Endothelial cell of umbilical vein (primary cell): Measurements from ENCODE around the gene SCN2B. TPM values are rescaled to one million over a fixed set of nuclear protein-coding genes. Genes with fewer than 3 reads are reported as not detected.
"Not testable (repeated sequence)": the region's sequence is repeated elsewhere in the genome, so short reads cannot be mapped to it uniquely, and the experiment has no call there.

ENCODE experiments used
- BruUV-seq: library from RNA; stranded (reverse); fragments of 400-500 nt; replicated peaks from 2 replicates; lab custom pipeline; 2021; lab: Mats Ljungman, UMichigan
- CTCF ChIA-PET: fragments of 300-600, 350-600 bp; sonication (Branson Sonifier 250); formaldehyde crosslinking; loops from one replicate; lab custom pipeline; 2021; ENCODE audit warnings: antibody characterized with exemption, inconsistent platforms; lab: Charles Lee
- POLR2A ChIA-PET: fragments of 300-600, 350-600 bp; sonication (Branson Sonifier 250); formaldehyde crosslinking; loops from one replicate; lab custom pipeline; 2021; ENCODE audit warnings: antibody characterized with exemption, inconsistent platforms; lab: Charles Lee
- DNase-seq: peaks from one replicate; pipeline ENCODE4 v3.0.0-alpha.2; 2011; ENCODE audit warnings: low read depth, low spot score
- FAIRE-seq: peaks from 2 replicates; lab custom pipeline; 2011; peaks lifted over from hg19 to GRCh38; lab: Jason Lieb, UNC
- H2AFZ ChIP-seq: 2 replicates; pipeline ENCODE4 v1.6.0; 2012; ENCODE audit warnings: low read depth, low read length, control low read depth, inconsistent platforms
- H3K27ac ChIP-seq: 2 replicates; pipeline ENCODE4 v1.5.1; 2011; ENCODE audit warnings: low read depth, mild to moderate bottlenecking, control low read depth, low read length, moderate library complexity; ENCODE audit not compliant: insufficient read depth
- H3K27me3 ChIP-seq, 2 experiments: 2 replicates each; pipeline versions ENCODE4 v1.6.0 to v1.6.1; 2011; ENCODE audit warnings: low read length in 2 of 2, mixed read lengths in 1 of 2; ENCODE audit not compliant: control insufficient read depth in 2 of 2, insufficient read depth in 2 of 2
- H3K36me3 ChIP-seq, 2 experiments: 2 replicates in 1 of 2; 3 replicates in 1 of 2; pipeline ENCODE4 v1.5.1; 2011; ENCODE audit warnings: low read length in 2 of 2, mild to moderate bottlenecking in 1 of 2, moderate library complexity in 1 of 2; ENCODE audit not compliant: control insufficient read depth in 2 of 2, insufficient read depth in 2 of 2; ENCODE audit errors: extremely low read depth in 1 of 2
- H3K4me1 ChIP-seq: 3 replicates; pipeline ENCODE4 v1.5.1; 2011; ENCODE audit warnings: mild to moderate bottlenecking, low read length; ENCODE audit not compliant: control insufficient read depth, insufficient read depth; ENCODE audit errors: extremely low read depth
- H3K4me2 ChIP-seq: 2 replicates; pipeline ENCODE4 v1.6.1; 2011; ENCODE audit warnings: low read length, control low read depth, mixed read lengths; ENCODE audit not compliant: insufficient read depth
- H3K4me3 ChIP-seq, 3 experiments: fragments of 200-600 bp in 1 of 3; sonication (generic), shearing (Covaris generic) in 1 of 3; replicated peaks in 1 of 3; 2 replicates each; pipeline ENCODE4 v1.5.1; 2011 to 2016; ENCODE audit warnings: control low read depth in 3 of 3, low read length in 3 of 3, mild to moderate bottlenecking in 2 of 3, inconsistent platforms in 1 of 3, low read depth in 1 of 3, moderate library complexity in 1 of 3; ENCODE audit not compliant: insufficient read depth in 1 of 3
- H3K79me2 ChIP-seq: 2 replicates; pipeline ENCODE4 v1.6.0; 2012; ENCODE audit warnings: low read length, inconsistent platforms; ENCODE audit not compliant: control insufficient read depth, insufficient read depth
- H3K9ac ChIP-seq: replicated peaks from 2 replicates; pipeline ENCODE3; 2011; ENCODE audit warnings: low read length, control low read depth; ENCODE audit not compliant: insufficient read depth; ENCODE audit errors: extremely low read depth
- H3K9me1 ChIP-seq: replicated peaks from 3 replicates; pipeline ENCODE4 v1.6.0; 2011; ENCODE audit warnings: mild to moderate bottlenecking, low read length; ENCODE audit not compliant: control insufficient read depth, insufficient read depth; ENCODE audit errors: extremely low read depth
- H3K9me3 ChIP-seq: replicated peaks from 2 replicates; pipeline ENCODE4 v1.5.1; 2012; ENCODE audit warnings: low read length, inconsistent platforms; ENCODE audit not compliant: control insufficient read depth, insufficient read depth
- H4K20me1 ChIP-seq: replicated peaks from 2 replicates; pipeline ENCODE3; 2011; ENCODE audit warnings: mild to moderate bottlenecking, low read length; ENCODE audit not compliant: control insufficient read depth, insufficient read depth; ENCODE audit errors: extremely low read depth
- EZH2 ChIP-seq: IDR thresholded peaks from 2 replicates; pipeline ENCODE4 v1.6.1; 2012; ENCODE audit warnings: borderline replicate concordance, low read depth, mild to moderate bottlenecking, moderate library complexity, low read length, inconsistent platforms; ENCODE audit not compliant: severe bottlenecking
- FOS ChIP-seq: IDR thresholded peaks from 2 replicates; pipeline ENCODE4 v1.6.1; 2011; ENCODE audit warnings: mild to moderate bottlenecking, low read length, moderate library complexity, borderline replicate concordance; ENCODE audit not compliant: insufficient read depth
- GATA2 ChIP-seq: IDR thresholded peaks from 2 replicates; pipeline ENCODE4 v1.7.0; 2011; ENCODE audit warnings: low read depth, mild to moderate bottlenecking, moderate library complexity, mixed read lengths, low read length; ENCODE audit not compliant: insufficient read length, insufficient read depth
- JUN ChIP-seq: IDR thresholded peaks from 2 replicates; pipeline ENCODE4 v1.6.1; 2011; ENCODE audit warnings: borderline replicate concordance, low read depth; ENCODE audit not compliant: insufficient read length, insufficient read depth
- MYC ChIP-seq: IDR thresholded peaks from one replicate; pipeline ENCODE4 v1.6.1; 2011; ENCODE audit warnings: mild to moderate bottlenecking, low read depth, low read length
- POLR2A ChIP-seq: IDR thresholded peaks from 2 replicates; pipeline ENCODE4 v1.6.1; 2012; ENCODE audit warnings: low read depth, mild to moderate bottlenecking, control low read depth, low read length
- POLR2AphosphoS5 ChIP-seq: IDR thresholded peaks from 2 replicates; pipeline ENCODE4 v1.6.1; 2012; ENCODE audit warnings: low read depth, mild to moderate bottlenecking, control low read depth, low read length, moderate library complexity; ENCODE audit not compliant: insufficient read depth
- dilution Hi-C: fragments of 300-500 bp; cut with MboI; formaldehyde crosslinking; loops from one replicate; pipeline ENCODE4 v1.15.0; 2019; ENCODE audit warnings: low sequenced_read_pairs; ENCODE audit not compliant: extremely low pct_ligation_motif_present
- intact Hi-C: fragments of 100-400 bp; cut with micrococcal nuclease; formaldehyde crosslinking; loops from one replicate; pipeline ENCODE4 v1.10.0; 2022
- polyA plus RNA-seq, 4 experiments: library from polyadenylated mRNA; depleted of rRNA in 3 of 4; stranded (reverse) in 3 of 4; unstranded in 1 of 4; fragments of >200 nt; gene quantifications; 2 replicates each; pipeline versions ENCODE4 v1.2.1 to v1.2.3, GENCODE V29; 2011 to 2012; ENCODE audit warnings: missing spikeins in 1 of 4
- total RNA-seq: library from RNA; stranded (reverse); gene quantifications from 2 replicates; pipeline ENCODE4 v1.2.3, GENCODE V29; 2021
- TF ChIP-seq, protein P1 (sequence below): IDR thresholded peaks from 2 replicates; pipeline ENCODE4 v1.6.1; 2011; ENCODE audit not compliant: insufficient read depth, insufficient read length
- TF ChIP-seq, protein P2 (sequence below), 2 donors: IDR thresholded peaks; 1 replicate in 1 of 2; 2 replicates in 1 of 2; pipeline ENCODE4 v1.5.1; 2011; ENCODE audit warnings: low read length in 2 of 2, mild to moderate bottlenecking in 2 of 2, moderate library complexity in 2 of 2, control low read depth in 1 of 2, inconsistent platforms in 1 of 2, low read depth in 1 of 2; ENCODE audit not compliant: insufficient read depth in 1 of 2; ENCODE audit errors: extremely low read depth in 1 of 2

SCN2B gene
- total and polyA plus RNA-seq, 2 donors (not counting 3 experiments of a cell fraction or from before 2014, with no cell fraction given), result not detected

DNA sequence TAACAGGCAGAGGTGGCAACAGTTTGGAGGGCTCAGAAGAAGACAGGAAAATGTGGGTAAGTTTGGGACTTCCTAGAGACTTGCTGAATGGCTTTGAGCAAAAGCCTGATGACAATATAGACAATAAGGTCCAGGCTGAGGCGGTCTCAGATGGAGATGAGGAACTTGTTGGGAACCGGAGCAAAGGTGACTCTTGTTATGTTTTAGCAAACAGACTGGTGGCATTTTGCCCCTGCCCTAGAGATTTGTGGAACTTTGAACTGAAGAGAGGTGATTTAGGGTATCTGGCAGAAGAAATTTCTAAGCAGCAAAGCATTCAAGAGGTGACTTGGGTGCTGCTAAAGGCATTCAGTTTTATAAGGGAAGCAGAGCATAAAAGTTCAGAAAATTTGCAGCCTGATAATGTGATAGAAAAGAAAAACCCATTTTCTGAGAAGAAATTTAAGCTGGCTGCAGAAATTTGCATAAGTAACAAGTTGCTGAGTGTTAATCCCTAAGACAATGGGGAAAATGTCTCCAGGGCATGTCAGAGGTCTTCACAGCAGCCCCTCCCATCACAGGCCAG lies 14.6 kb upstream of the SCN2B start:
- H3K27me3 ChIP-seq, result peaks cover 11% of the 10 kb centered on the region in 2 experiments
- dilution Hi-C loops, H3K79me2 ChIP-seq, FAIRE-seq, POLR2A ChIA-PET, H4K20me1 ChIP-seq, H3K27ac ChIP-seq, H3K9me1 ChIP-seq, intact Hi-C loops, H2AFZ ChIP-seq, DNase-seq, BruUV-seq, H3K9me3 ChIP-seq, CTCF ChIA-PET, H3K36me3 ChIP-seq, H3K4me3 ChIP-seq, H3K4me1 ChIP-seq, H3K4me2 ChIP-seq, H3K9ac ChIP-seq: not testable (repeated sequence)

DNA sequence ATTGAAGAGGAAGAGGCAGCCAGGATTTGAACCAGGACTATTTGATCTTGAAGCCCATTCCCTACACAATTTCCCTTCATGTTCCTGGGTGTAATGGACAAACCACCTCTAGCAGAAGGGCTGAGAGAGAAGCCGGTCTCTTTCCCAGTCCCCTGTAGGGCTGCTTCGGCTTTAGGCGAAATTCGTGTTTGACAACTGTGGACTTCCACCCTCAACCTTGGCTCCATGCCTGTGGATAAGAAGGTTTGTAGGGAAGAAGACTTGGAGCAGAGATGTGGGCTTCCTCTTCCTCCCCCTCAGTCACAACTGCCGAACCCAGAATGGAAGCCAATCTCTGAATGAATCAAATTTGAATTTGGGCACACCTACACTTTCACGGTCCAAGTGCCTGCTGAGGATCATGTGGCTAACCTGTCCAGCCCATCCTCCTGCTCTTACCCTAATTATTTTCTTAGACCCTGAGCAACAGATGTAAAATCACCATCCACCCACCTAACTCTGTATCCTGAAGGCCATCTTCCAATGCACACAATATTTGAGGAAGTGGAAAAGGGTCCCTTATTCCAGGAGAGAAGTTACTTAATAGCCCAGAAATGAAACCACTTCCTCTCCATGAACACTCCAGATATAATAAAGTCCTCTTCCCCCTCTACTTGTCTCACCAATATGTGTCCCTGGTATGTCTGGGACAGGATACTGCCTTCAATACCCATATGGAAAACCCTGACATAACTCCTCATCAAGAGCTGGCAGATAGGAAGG lies 10.1 kb upstream of the SCN2B start:
- Histone ChIP-seq H4K20me1 (no peaks in the 10 kb centered on the region), H3K9ac (no peak overlapping the region), H3K4me3 (no peak overlapping the region), H3K4me1 (no peaks in the 10 kb centered on the region), H3K79me2 (no peaks in the 10 kb centered on the region), H3K9me1 (no peaks in the 10 kb centered on the region), H3K27ac (no peak overlapping the region), H3K4me2 (no peak overlapping the region), H3K27me3 (peaks cover 6 to 16% of the 10 kb centered on the region in 2 experiments), H2AFZ (no peak overlapping the region), H3K9me3 (no peaks in the 10 kb centered on the region), H3K36me3 (no peaks in the 10 kb centered on the region)
- no peak for TF ChIP-seq POLR2A
- TF ChIP-seq, protein P1, sequence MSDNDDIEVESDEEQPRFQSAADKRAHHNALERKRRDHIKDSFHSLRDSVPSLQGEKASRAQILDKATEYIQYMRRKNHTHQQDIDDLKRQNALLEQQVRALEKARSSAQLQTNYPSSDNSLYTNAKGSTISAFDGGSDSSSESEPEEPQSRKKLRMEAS, result no peak
- TF ChIP-seq JUN, result no peak
- no peak for TF ChIP-seq FOS
- no peak for TF ChIP-seq EZH2
- TF ChIP-seq, protein P2, sequence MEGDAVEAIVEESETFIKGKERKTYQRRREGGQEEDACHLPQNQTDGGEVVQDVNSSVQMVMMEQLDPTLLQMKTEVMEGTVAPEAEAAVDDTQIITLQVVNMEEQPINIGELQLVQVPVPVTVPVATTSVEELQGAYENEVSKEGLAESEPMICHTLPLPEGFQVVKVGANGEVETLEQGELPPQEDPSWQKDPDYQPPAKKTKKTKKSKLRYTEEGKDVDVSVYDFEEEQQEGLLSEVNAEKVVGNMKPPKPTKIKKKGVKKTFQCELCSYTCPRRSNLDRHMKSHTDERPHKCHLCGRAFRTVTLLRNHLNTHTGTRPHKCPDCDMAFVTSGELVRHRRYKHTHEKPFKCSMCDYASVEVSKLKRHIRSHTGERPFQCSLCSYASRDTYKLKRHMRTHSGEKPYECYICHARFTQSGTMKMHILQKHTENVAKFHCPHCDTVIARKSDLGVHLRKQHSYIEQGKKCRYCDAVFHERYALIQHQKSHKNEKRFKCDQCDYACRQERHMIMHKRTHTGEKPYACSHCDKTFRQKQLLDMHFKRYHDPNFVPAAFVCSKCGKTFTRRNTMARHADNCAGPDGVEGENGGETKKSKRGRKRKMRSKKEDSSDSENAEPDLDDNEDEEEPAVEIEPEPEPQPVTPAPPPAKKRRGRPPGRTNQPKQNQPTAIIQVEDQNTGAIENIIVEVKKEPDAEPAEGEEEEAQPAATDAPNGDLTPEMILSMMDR (IDR thresholded peaks at IDR 0.05; ENCODE audit: extremely low read depth in 1 of 2, insufficient read depth in 1 of 2, low read depth in 1 of 2, low read length in 2 of 2), result no peak
- no peak for TF ChIP-seq GATA2
- no peak for TF ChIP-seq MYC
- no peak for TF ChIP-seq POLR2AphosphoS5
- POLR2A ChIA-PET, result no interaction called here
- intact Hi-C loops, result no loop called here
- CTCF ChIA-PET, result interaction anchor here (1.6 to 2.0 kb wide), 2 partner anchors 12 to 79 kb away, joined by 3 to 8 read pairs; no protein-coding TSS in a partner anchor
- dilution Hi-C loops, result no loop called here
- BruUV-seq, result no TSS peak
- FAIRE-seq (no peak), DNase-seq (no peak)
